A673 (cell line): Measurements from ENCODE around the gene ADAM19. TPM values are rescaled to one million over a fixed set of nuclear protein-coding genes. Genes with fewer than 3 reads are reported as not detected.

Experiments used
- Bru-seq: library from RNA; stranded (reverse); fragments of 400-500 nt; gene quantifications from one replicate; lab custom pipeline; 2021; lab: Mats Ljungman, UMichigan
- BruChase-seq, 2 experiments: library from RNA; stranded (reverse); fragments of 400-500 nt; gene quantifications; one replicate each; lab custom pipeline; 2021; lab: Mats Ljungman, UMichigan
- BruUV-seq: library from RNA; stranded (reverse); fragments of 400-500 nt; replicated peaks from 2 replicates; lab custom pipeline; 2021; lab: Mats Ljungman, UMichigan
- CTCF ChIA-PET: fragments of 300-600 bp; sonication (Branson Sonifier 250); formaldehyde crosslinking; loops from one replicate; lab custom pipeline; 2022; ENCODE audit warnings: antibody characterized with exemption; lab: Charles Lee
- POLR2A ChIA-PET: fragments of 300-600 bp; sonication (Branson Sonifier 250); formaldehyde crosslinking; loops from one replicate; lab custom pipeline; 2022; ENCODE audit warnings: antibody characterized with exemption; ENCODE audit not compliant: low non-redundant PET; lab: Charles Lee
- DNase-seq: peaks from one replicate; pipeline ENCODE4 v3.0.0-alpha.2; 2015; ENCODE audit warnings: low spot score
- H3K27ac ChIP-seq: fragments of 200-600 bp; sonication (generic); 2 replicates; pipeline ENCODE4 v1.5.1; 2016; ENCODE audit warnings: mixed run types, low read depth, mild to moderate bottlenecking, mixed read lengths, antibody characterized with exemption, low read length; ENCODE audit not compliant: poor library complexity, severe bottlenecking
- H3K27me3 ChIP-seq: fragments of 200-600 bp; sonication (generic); replicated peaks from 2 replicates; pipeline ENCODE4 v1.6.1; 2017; ENCODE audit warnings: mixed run types, low read depth, mild to moderate bottlenecking, mixed read lengths, antibody characterized with exemption, low read length; ENCODE audit not compliant: insufficient read depth, poor library complexity
- H3K36me3 ChIP-seq: fragments of 200-600 bp; sonication (generic); 2 replicates; pipeline ENCODE4 v1.6.1; 2016; ENCODE audit warnings: mixed run types, mild to moderate bottlenecking, mixed read lengths, antibody characterized with exemption, low read length; ENCODE audit not compliant: insufficient read depth, poor library complexity, severe bottlenecking
- H3K4me1 ChIP-seq: fragments of 200-600 bp; sonication (generic); 2 replicates; pipeline ENCODE4 v1.6.1; 2017; ENCODE audit warnings: mixed run types, mild to moderate bottlenecking, mixed read lengths, antibody characterized with exemption, low read length; ENCODE audit not compliant: insufficient read depth, poor library complexity, severe bottlenecking
- H3K4me3 ChIP-seq: fragments of 200-600 bp; sonication (generic); 2 replicates; pipeline ENCODE4 v1.5.1; 2016; ENCODE audit warnings: low read depth, mixed run types, mild to moderate bottlenecking, mixed read lengths, low read length; ENCODE audit not compliant: poor library complexity, severe bottlenecking
- H3K9me3 ChIP-seq: fragments of 200-600 bp; sonication (generic); 2 replicates; pipeline ENCODE4 v1.6.1; 2016; ENCODE audit warnings: mixed run types, low read depth, mild to moderate bottlenecking, mixed read lengths, antibody characterized with exemption, low read length; ENCODE audit not compliant: poor library complexity, severe bottlenecking
- EZH2 ChIP-seq: fragments of 200-600 bp; sonication (generic); IDR thresholded peaks from 2 replicates; pipeline ENCODE4 v1.6.1; 2017; ENCODE audit warnings: borderline replicate concordance, low read depth, mild to moderate bottlenecking, mixed read lengths, antibody characterized with exemption, low read length; ENCODE audit not compliant: poor library complexity, severe bottlenecking
- intact Hi-C: fragments of 100-400 bp; cut with micrococcal nuclease; formaldehyde crosslinking; loops from one replicate; pipeline ENCODE4 v1.10.0; 2022; ENCODE audit not compliant: unreplicated experiment
- long read RNA-seq: library from polyadenylated mRNA; stranded (forward); transcript quantifications from one replicate; pipeline ENCODE4 v2.0.0, GENCODE V29; 2022
- total RNA-seq: library from RNA; stranded (reverse); gene quantifications from 2 replicates; pipeline ENCODE4 v1.2.3, GENCODE V29; 2021
- TF ChIP-seq, protein P1 (sequence below): fragments of 300-800, 200-600 bp; sonication (generic); conservative IDR thresholded peaks from 2 replicates; pipeline ENCODE4 v1.5.1; 2017; ENCODE audit warnings: low read depth, mild to moderate bottlenecking, antibody characterized with exemption, low read length, moderate library complexity, mixed read lengths

Gene ADAM19, protein sequence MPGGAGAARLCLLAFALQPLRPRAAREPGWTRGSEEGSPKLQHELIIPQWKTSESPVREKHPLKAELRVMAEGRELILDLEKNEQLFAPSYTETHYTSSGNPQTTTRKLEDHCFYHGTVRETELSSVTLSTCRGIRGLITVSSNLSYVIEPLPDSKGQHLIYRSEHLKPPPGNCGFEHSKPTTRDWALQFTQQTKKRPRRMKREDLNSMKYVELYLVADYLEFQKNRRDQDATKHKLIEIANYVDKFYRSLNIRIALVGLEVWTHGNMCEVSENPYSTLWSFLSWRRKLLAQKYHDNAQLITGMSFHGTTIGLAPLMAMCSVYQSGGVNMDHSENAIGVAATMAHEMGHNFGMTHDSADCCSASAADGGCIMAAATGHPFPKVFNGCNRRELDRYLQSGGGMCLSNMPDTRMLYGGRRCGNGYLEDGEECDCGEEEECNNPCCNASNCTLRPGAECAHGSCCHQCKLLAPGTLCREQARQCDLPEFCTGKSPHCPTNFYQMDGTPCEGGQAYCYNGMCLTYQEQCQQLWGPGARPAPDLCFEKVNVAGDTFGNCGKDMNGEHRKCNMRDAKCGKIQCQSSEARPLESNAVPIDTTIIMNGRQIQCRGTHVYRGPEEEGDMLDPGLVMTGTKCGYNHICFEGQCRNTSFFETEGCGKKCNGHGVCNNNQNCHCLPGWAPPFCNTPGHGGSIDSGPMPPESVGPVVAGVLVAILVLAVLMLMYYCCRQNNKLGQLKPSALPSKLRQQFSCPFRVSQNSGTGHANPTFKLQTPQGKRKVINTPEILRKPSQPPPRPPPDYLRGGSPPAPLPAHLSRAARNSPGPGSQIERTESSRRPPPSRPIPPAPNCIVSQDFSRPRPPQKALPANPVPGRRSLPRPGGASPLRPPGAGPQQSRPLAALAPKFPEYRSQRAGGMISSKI
- 1.7 and 2.3 TPM in 2 replicates for total RNA-seq
- percentile 32 among the genes with signal in this experiment for Bru-seq, nascent RNA
- BruChase-seq, experiment 1, labeled RNA remaining after a 2-hour chase: percentile 37 among the genes with signal in this experiment
- BruChase-seq, experiment 2, labeled RNA remaining after a 6-hour chase: percentile 37 among the genes with signal in this experiment
- long read RNA-seq: 0 reads

DNA sequence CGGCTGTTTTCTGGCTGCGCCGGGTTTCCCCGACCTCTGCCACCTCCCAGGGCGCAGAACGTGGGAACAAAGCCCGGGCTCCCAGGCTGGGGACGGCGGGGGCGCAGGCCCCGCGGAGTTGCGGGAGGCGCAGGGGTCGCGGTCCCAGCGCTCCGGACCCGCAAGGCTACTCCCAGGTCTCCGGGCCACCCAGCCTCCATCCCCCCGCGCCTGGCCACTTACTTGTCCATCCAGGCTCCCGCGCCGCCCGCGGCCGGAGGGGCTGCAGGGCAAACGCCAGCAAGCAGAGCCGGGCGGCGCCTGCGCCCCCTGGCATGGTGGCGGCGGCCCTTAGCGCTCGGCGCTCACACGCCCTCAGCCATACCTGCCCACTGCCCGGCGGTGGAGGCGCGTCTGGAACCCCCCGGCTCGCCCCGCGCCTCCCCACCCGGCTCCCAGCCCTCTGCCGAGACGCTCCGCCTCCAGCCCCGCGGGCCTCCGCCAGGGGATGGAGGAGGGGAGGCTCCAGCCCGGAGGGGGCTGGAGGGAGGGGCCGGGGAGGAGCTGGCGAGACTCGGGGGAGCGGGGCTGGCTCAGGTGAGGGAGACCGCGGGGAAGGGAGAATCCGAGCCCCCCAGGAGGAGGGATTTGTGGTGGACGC, at the start of gene ADAM19:
Gene ADAM19 (minus strand): TSS at position 395 of the 640 bp plus-strand sequence. CDS start 79 bp downstream, at position 316.
- no peak within 1 kb of the TSS for H3K27ac ChIP-seq
- H3K36me3 ChIP-seq: no peaks in the 10 kb centered on the region
- no peaks in the 10 kb centered on the region for H3K4me1 ChIP-seq
- TF ChIP-seq, protein P1, sequence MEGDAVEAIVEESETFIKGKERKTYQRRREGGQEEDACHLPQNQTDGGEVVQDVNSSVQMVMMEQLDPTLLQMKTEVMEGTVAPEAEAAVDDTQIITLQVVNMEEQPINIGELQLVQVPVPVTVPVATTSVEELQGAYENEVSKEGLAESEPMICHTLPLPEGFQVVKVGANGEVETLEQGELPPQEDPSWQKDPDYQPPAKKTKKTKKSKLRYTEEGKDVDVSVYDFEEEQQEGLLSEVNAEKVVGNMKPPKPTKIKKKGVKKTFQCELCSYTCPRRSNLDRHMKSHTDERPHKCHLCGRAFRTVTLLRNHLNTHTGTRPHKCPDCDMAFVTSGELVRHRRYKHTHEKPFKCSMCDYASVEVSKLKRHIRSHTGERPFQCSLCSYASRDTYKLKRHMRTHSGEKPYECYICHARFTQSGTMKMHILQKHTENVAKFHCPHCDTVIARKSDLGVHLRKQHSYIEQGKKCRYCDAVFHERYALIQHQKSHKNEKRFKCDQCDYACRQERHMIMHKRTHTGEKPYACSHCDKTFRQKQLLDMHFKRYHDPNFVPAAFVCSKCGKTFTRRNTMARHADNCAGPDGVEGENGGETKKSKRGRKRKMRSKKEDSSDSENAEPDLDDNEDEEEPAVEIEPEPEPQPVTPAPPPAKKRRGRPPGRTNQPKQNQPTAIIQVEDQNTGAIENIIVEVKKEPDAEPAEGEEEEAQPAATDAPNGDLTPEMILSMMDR: no peak
- TF ChIP-seq EZH2: no peak
- ChIA-PET POLR2A (no interaction called here), CTCF (no interaction called here)
- H3K4me3 ChIP-seq: peak within 1 kb of the TSS; percentile 56
- intact Hi-C loops: no loop called here
- no peaks in the 10 kb centered on the region for H3K9me3 ChIP-seq
- no TSS peak for BruUV-seq
- DNase-seq: peak; percentile 45
- H3K27me3 ChIP-seq: peaks cover 23% of the 10 kb centered on the region

DNA sequence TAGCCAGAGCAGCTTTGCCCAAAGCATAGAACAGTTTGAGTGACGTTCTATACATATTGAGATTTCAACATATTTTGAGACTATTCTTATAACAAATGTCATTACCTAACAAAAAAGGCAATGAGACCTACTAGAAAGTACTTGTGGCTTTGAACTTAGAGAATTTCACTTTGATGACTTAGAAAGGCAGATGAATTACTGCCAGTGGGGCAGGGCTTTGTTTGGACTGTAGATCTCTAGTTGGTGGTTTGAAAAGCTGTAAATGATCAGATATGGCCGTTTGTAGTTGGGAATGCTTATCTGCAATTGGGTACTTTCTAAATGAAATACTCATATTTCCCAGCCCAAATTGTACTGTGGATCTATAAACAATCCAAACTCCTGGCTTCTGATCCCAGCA, 48.6 kb upstream of the ADAM19 start:
- TF ChIP-seq EZH2: no peak
- TF ChIP-seq, protein P1: no peak
- no TSS peak for BruUV-seq
- ChIA-PET POLR2A (no interaction called here), CTCF (no interaction called here)
- peaks cover 3% of the 10 kb centered on the region for H3K27me3 ChIP-seq
- no peak overlapping the region for H3K4me3 ChIP-seq
- H3K4me1 ChIP-seq: no peaks in the 10 kb centered on the region
- H3K36me3 ChIP-seq: no peaks in the 10 kb centered on the region
- H3K9me3 ChIP-seq: no peaks in the 10 kb centered on the region
- no peak overlapping the region for H3K27ac ChIP-seq
- intact Hi-C loops: no loop called here
- no peak for DNase-seq

DNA sequence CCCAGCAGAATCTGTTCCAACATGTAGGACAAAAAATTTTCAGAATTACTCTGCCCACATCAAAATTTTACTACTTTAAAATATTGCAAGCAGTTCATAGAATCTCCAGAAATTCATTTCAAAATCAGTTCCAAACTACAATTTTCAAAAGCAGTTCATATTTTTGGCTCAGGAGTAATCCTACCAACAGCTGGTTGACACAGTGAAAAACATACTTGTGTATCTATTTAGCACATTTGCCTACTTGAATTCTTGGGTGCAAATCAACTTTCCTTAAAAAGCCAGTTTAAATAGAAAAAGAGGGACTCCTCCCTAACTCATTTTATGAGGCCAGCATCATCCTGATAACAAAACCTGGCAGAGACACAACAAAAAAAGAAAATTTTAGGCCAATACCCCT, 45.2 kb upstream of the ADAM19 start:
- Histone ChIP-seq H3K27me3 (peaks cover 3% of the 10 kb centered on the region), H3K9me3 (no peaks in the 10 kb centered on the region), H3K36me3 (no peaks in the 10 kb centered on the region), H3K4me1 (no peaks in the 10 kb centered on the region), H3K4me3 (no peak overlapping the region), H3K27ac (no peak overlapping the region)
- ChIA-PET POLR2A (no interaction called here), CTCF (no interaction called here)
- BruUV-seq: no TSS peak
- TF ChIP-seq, protein P1: no peak
- TF ChIP-seq EZH2: no peak
- intact Hi-C loops: no loop called here
- DNase-seq: no peak
